AG09319 (cell line): Measurements from ENCODE around the gene RNPC3.
"Not testable (repeated sequence)": the region's sequence is repeated elsewhere in the genome, so short reads cannot be mapped to it uniquely, and the experiment has no call there.

Experiments
- DNase-seq: peaks from one replicate; pipeline ENCODE4 v3.0.0-alpha.2; 2010; ENCODE audit warnings: low read depth; ENCODE audit errors: extremely low read depth
- CTCF ChIP-seq: IDR thresholded peaks from 2 replicates; pipeline ENCODE4 v1.5.1; 2011; ENCODE audit warnings: low read depth, mild to moderate bottlenecking, inconsistent platforms, low read length, moderate library complexity

Gene RNPC3

GRCh38 chr1:103584537-103584936 lies 59.0 kb downstream of the RNPC3 start:
- DNase-seq, result no peak
- TF ChIP-seq CTCF, result no peak

GRCh38 chr1:103602740-103603139 lies 77.2 kb downstream of the RNPC3 start:
- DNase-seq, result not testable (repeated sequence)
